Measurements from ENCODE around the gene ZNF107. TPM values are rescaled to one million over a fixed set of nuclear protein-coding genes. Genes with fewer than 3 reads are reported as not detected.

ZNF107 gene
- total RNA-seq, 1 donor from 2014 or later, result 1.1 TPM

GRCh38 chr7:64633401-64633800 lies 32.5 kb upstream of the ZNF107 start:
- TF ChIP-seq CTCF (IDR thresholded peaks at IDR 0.05; ENCODE audit: insufficient read depth, low read length, severe bottlenecking), result no peak
- no peak for DNase-seq (ENCODE audit: low read depth)
- no peak for FAIRE-seq

GRCh38 chr7:64634406-64635062 lies 31.4 kb upstream of the ZNF107 start:
- no peaks in the 10 kb centered on the region for H3K27me3 ChIP-seq (ENCODE audit: control insufficient read depth, insufficient read depth, low read length)
- DNase-seq (ENCODE audit: low read depth), result peak; percentile 75
- H3K4me3 ChIP-seq (ENCODE audit: low read depth, low read length), result no peak overlapping the region
- TF ChIP-seq CTCF (IDR thresholded peaks at IDR 0.05; ENCODE audit: insufficient read depth, low read length, severe bottlenecking), result no peak
- FAIRE-seq, result no peak
- H3K36me3 ChIP-seq (ENCODE audit: control insufficient read depth, insufficient read depth, low read length), result no peaks in the 10 kb centered on the region

More at GRCh38 chr7:64633401-64633800, 32.5 kb upstream of the ZNF107 start:
- Histone ChIP-seq H3K27me3 (ENCODE audit: control insufficient read depth, insufficient read depth, low read length) (no peaks in the 10 kb centered on the region), H3K36me3 (ENCODE audit: control insufficient read depth, insufficient read depth, low read length) (no peaks in the 10 kb centered on the region), H3K4me3 (ENCODE audit: low read depth, low read length) (no peak overlapping the region)

GRCh38 chr7:64636386-64636785 lies 29.5 kb upstream of the ZNF107 start:
- Histone ChIP-seq H3K27me3 (ENCODE audit: control insufficient read depth, insufficient read depth, low read length) (no peaks in the 10 kb centered on the region), H3K4me3 (ENCODE audit: low read depth, low read length) (no peak overlapping the region), H3K36me3 (ENCODE audit: control insufficient read depth, insufficient read depth, low read length) (no peaks in the 10 kb centered on the region)
- FAIRE-seq (no peak), DNase-seq (ENCODE audit: low read depth) (no peak)
- no peak for TF ChIP-seq CTCF (IDR thresholded peaks at IDR 0.05; ENCODE audit: insufficient read depth, low read length, severe bottlenecking)

- FAIRE-seq (no peak), DNase-seq (ENCODE audit: low read depth) (no peak)
- H3K27me3 ChIP-seq (ENCODE audit: control insufficient read depth, insufficient read depth, low read length), result no peaks in the 10 kb centered on the region
- H3K4me3 ChIP-seq (ENCODE audit: low read depth, low read length), result no peak overlapping the region
- no peak for TF ChIP-seq CTCF (IDR thresholded peaks at IDR 0.05; ENCODE audit: insufficient read depth, low read length, severe bottlenecking)
- no peaks in the 10 kb centered on the region for H3K36me3 ChIP-seq (ENCODE audit: control insufficient read depth, insufficient read depth, low read length)
Measured at GRCh38 chr7:64637521-64638445, 28.1 kb upstream of the ZNF107 start.

GRCh38 chr7:64638822-64639221 lies 27.1 kb upstream of the ZNF107 start:
- FAIRE-seq, result no peak
- no peaks in the 10 kb centered on the region for H3K36me3 ChIP-seq (ENCODE audit: control insufficient read depth, insufficient read depth, low read length)
- no peak for TF ChIP-seq CTCF (IDR thresholded peaks at IDR 0.05; ENCODE audit: insufficient read depth, low read length, severe bottlenecking)
- peak; percentile 85 for DNase-seq (ENCODE audit: low read depth)
- no peak overlapping the region for H3K4me3 ChIP-seq (ENCODE audit: low read depth, low read length)
- no peaks in the 10 kb centered on the region for H3K27me3 ChIP-seq (ENCODE audit: control insufficient read depth, insufficient read depth, low read length)
